Fibroblast of the aortic adventitia (primary cell): Measurements from ENCODE around the gene ADPRM. TPM values are rescaled to one million over a fixed set of nuclear protein-coding genes. Genes with fewer than 3 reads are reported as not detected.
"Not testable (repeated sequence)": the region's sequence is repeated elsewhere in the genome, so short reads cannot be mapped to it uniquely, and the experiment has no call there.

ENCODE experiments used
- DNase-seq: peaks from one replicate; pipeline ENCODE4 v3.0.0-alpha.2; 2010; ENCODE audit warnings: low read depth
- H3K4me3 ChIP-seq: 2 replicates; pipeline ENCODE4 v1.5.1; 2011; ENCODE audit warnings: low read depth, mild to moderate bottlenecking, control low read depth, low read length, moderate library complexity
- total RNA-seq: library from RNA; depleted of rRNA; stranded (reverse); fragments of >200 nt; gene quantifications from 2 replicates; pipeline ENCODE4 v1.2.3, GENCODE V29; 2012; ENCODE audit warnings: low replicate concordance
- TF ChIP-seq, protein P1 (sequence below): IDR thresholded peaks from 2 replicates; pipeline ENCODE4 v1.5.1; 2011; ENCODE audit warnings: mild to moderate bottlenecking, low read length, control low read depth, inconsistent platforms; ENCODE audit not compliant: insufficient read depth

Gene ADPRM
- total RNA-seq, 1 donor: 18.3 TPM

GRCh38 chr17:10668775-10669174 lies 28.6 kb upstream of the ADPRM start:
- no peak overlapping the region for H3K4me3 ChIP-seq
- DNase-seq: peak; percentile 85
- TF ChIP-seq, protein P1, sequence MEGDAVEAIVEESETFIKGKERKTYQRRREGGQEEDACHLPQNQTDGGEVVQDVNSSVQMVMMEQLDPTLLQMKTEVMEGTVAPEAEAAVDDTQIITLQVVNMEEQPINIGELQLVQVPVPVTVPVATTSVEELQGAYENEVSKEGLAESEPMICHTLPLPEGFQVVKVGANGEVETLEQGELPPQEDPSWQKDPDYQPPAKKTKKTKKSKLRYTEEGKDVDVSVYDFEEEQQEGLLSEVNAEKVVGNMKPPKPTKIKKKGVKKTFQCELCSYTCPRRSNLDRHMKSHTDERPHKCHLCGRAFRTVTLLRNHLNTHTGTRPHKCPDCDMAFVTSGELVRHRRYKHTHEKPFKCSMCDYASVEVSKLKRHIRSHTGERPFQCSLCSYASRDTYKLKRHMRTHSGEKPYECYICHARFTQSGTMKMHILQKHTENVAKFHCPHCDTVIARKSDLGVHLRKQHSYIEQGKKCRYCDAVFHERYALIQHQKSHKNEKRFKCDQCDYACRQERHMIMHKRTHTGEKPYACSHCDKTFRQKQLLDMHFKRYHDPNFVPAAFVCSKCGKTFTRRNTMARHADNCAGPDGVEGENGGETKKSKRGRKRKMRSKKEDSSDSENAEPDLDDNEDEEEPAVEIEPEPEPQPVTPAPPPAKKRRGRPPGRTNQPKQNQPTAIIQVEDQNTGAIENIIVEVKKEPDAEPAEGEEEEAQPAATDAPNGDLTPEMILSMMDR: no peak

GRCh38 chr17:10673312-10673711 lies 24.1 kb upstream of the ADPRM start:
- no peak overlapping the region for H3K4me3 ChIP-seq
- TF ChIP-seq, protein P1: no peak
- no peak for DNase-seq

DNA sequence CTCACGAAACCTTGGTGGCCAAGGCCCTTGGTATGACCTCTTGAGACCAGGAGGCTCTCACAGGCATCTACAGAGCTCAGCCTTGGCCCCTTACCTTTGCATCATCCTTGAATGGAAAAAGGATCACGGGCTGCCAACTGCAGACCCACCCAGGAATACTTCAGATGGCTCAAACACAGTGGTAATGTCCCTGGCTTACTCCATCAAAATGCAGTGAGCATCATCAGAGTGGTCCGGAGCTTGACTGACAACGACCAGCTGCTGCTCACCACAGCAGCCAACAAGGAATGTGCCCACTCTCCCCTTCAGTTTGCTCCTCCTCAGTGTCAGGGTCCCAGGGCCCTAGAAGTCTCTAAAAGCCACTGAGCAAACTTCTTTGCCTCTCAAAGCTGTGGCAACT lies 22.7 kb upstream of the ADPRM start:
- no peak overlapping the region for H3K4me3 ChIP-seq
- DNase-seq: no peak
- TF ChIP-seq, protein P1: no peak

DNA sequence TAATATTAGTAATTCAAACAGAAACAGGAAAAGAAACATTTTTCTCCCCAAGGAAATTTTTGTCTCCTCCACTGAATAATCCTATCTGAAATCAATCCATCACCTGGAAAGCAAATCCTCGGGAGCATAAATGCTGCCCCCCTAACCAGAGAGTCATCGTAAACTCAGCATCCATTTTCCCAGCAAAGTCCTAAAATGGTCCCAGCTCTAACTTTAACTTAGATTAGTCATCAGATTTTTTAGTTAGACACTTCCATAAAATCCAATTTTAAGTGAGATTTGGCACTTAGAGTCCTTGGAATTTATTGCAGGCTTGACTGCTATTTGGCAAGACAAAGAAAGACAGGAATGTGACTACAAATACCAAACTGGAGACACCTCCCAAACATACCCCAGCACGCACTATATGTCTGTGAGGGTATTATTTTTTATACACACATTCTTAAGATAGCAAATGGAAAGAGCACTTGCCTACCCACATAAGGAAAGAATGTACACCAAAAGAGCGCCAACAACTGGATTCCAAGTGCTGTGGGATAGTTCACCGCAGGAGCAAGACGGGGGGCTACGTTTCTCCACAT lies 15.4 kb upstream of the ADPRM start:
- TF ChIP-seq, protein P1: no peak
- H3K4me3 ChIP-seq: no peak overlapping the region
- peak; percentile 95 for DNase-seq

DNA sequence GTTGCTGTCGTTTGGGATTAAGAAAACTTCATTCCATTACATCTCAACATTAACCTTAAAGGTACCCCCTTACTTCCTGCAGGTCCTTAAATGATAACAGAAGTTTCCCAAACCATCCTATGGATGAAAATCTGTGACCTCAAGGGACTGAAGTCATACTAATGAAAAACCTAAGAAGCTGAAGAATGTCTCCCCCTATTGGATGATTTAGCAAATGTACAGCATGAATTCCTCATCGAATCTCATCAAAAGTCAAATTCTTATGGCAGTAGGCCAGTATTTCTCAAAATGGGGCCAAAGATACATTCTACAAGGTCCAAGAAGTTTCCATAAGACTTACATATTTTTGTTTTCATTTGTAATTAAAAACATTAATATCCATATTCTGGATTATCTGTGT lies 13.5 kb upstream of the ADPRM start:
- peak; percentile 75 for DNase-seq
- no peak overlapping the region for H3K4me3 ChIP-seq
- TF ChIP-seq, protein P1: peak; percentile 63

- DNase-seq: no peak
- H3K4me3 ChIP-seq: no peak overlapping the region
- TF ChIP-seq, protein P1: no peak
Observed at GRCh38 chr17:10687499-10687898, 9.9 kb upstream of the ADPRM start.

DNA sequence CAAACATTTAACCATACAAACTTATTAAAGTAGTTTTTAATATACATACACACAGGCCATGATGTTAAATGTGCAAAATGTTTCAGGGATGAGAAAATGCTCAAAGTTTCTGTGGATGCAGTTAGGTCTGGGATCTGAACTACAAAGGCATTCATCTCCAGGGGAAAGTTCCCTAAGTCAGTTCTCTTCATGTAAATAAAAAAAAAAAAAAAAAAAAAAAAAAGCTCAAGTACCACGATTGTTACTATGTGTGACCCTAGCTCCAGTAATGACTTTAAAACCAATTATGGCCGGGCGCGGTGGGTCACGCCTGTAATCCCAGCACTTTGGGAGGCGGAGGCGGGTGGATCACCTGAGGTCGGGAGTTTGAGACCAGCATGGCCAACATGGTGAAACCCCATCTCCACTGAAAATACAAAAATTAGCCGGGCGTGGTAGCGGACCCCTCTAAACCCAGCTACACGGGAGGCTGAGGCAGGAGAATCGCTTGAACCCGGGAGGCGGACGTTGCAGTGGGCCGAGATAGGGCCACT lies 1.5 kb upstream of the ADPRM start:
- peak overlapping the region; percentile 93 for H3K4me3 ChIP-seq
- not testable (repeated sequence) for DNase-seq
